ENCODE results near the gene OR1N2. TPM values are rescaled to one million over a fixed set of nuclear protein-coding genes. Genes with fewer than 3 reads are reported as not detected.
"Not testable (repeated sequence)": the region's sequence is repeated elsewhere in the genome, so short reads cannot be mapped to it uniquely, and the experiment has no call there.

The OR1N2 gene
- total and polyA plus RNA-seq, 8 donors, result not detected

- no peaks in the 10 kb centered on the region for H3K27me3 ChIP-seq
- no peak overlapping the region for H3K27ac ChIP-seq
- intact Hi-C loops (cut with DNase I), result no loop called here
- H3K4me3 ChIP-seq, result no peak overlapping the region
- no peak for TF ChIP-seq CTCF (IDR thresholded peaks at IDR 0.05)
- peaks cover 0 to 4% of the 10 kb centered on the region in 2 donors for H3K9me3 ChIP-seq
- no peaks in the 10 kb centered on the region for H3K36me3 ChIP-seq
- DNase-seq, result no peak
- no peaks in the 10 kb centered on the region for H3K4me1 ChIP-seq
- ATAC-seq, result no peak
Measured at GRCh38 chr9:122567901-122568300, 15.0 kb downstream of the OR1N2 start.

DNA sequence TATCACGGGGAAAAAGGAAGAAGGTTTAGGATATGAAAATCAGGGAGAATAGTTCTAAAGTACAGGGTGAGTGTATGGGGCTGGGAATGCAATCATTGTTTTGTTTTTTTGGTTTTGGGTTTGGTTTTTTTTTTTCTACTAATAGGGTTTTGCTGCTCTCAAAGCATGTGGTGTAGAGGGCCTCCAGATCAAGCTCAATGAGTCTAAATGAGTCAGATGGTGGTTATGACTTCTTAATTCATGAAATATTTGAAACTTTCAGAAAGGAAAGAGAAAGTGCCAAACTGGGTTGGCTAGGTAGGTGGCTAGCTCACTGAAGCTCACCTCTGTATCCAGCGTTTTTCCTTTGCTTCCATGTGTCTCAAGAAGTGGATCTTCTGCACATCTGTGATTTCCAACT lies 19.5 kb downstream of the OR1N2 start:
- Histone ChIP-seq H3K27me3 (no peaks in the 10 kb centered on the region), H3K9me3 (peaks cover 0 to 5% of the 10 kb centered on the region in 2 donors), H3K4me1 (no peaks in the 10 kb centered on the region), H3K36me3 (no peaks in the 10 kb centered on the region), H3K27ac (no peak overlapping the region), H3K4me3 (no peak overlapping the region)
- intact Hi-C loops (cut with DNase I), result no loop called here
- ATAC-seq, result no peak
- DNase-seq, result no peak
- TF ChIP-seq CTCF (IDR thresholded peaks at IDR 0.05), result no peak

DNA sequence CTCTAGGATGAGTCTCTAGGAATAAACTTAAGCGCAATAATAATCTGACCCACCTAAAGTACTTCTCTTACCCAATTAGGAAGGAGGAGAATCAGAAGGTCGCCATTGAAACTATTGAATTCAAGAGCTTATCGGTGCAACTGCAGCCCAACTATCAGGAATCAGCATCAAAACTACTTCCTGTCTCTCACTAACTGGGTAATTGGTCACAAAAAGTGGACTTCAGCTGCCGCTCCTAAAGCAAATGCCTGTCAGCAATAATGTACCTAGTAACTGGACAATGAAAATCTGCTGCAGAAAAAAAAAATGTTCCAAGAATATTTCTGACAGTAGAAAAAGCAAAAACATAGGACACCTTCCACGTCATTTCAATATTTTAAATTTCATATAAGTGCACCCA lies 27.0 kb downstream of the OR1N2 start:
- H3K4me3 ChIP-seq, result no peak overlapping the region
- no peaks in the 10 kb centered on the region for H3K27me3 ChIP-seq
- H3K27ac ChIP-seq, result no peak overlapping the region
- H3K36me3 ChIP-seq, result no peaks in the 10 kb centered on the region
- intact Hi-C loops (cut with DNase I), result loop anchor here in 1 of 2 donors (10.0 kb wide), 1 partner anchor 55 kb away; the partner anchor contains the start of gene OR1N1
- DNase-seq (no peak), ATAC-seq (no peak)
- H3K9me3 ChIP-seq, result peaks cover 0 to 5% of the 10 kb centered on the region in 2 donors
- TF ChIP-seq CTCF (IDR thresholded peaks at IDR 0.05), result no peak
- no peaks in the 10 kb centered on the region for H3K4me1 ChIP-seq

- intact Hi-C loops (cut with DNase I), result loop anchor here in 1 of 2 donors (10.0 kb wide), 1 partner anchor 56 kb away; the partner anchor contains the start of gene OR1N1
- no peak for TF ChIP-seq CTCF (IDR thresholded peaks at IDR 0.05)
- DNase-seq (no peak), ATAC-seq (no peak)
- no peak overlapping the region for H3K4me3 ChIP-seq
- H3K27me3 ChIP-seq, result no peaks in the 10 kb centered on the region
- no peak overlapping the region for H3K27ac ChIP-seq
- H3K4me1 ChIP-seq, result no peaks in the 10 kb centered on the region
- H3K9me3 ChIP-seq, result peaks cover 0 to 5% of the 10 kb centered on the region in 2 donors
- no peaks in the 10 kb centered on the region for H3K36me3 ChIP-seq
Measured at GRCh38 chr9:122580360-122580759, 27.4 kb downstream of the OR1N2 start.

- not testable (repeated sequence) for H3K36me3 ChIP-seq, H3K4me3 ChIP-seq, H3K4me1 ChIP-seq, DNase-seq, H3K27ac ChIP-seq, ATAC-seq, H3K9me3 ChIP-seq, H3K27me3 ChIP-seq
- intact Hi-C loops (cut with DNase I), result loop anchor here in 1 of 2 donors (10.0 kb wide), 1 partner anchor 58 kb away; the partner anchor contains the start of gene OR1N1
Measured at GRCh38 chr9:122583284-122583683, 30.4 kb downstream of the OR1N2 start, which contains the start of gene OR1L8. Gene OR1L8, minus strand, starts transcription at chr9:122583384. Its CDS starts 14,907 bp downstream, at chr9:122568477.

Other genes with a start within 250 kb of the OR1N2 start
- 10 to 100 TPM; 12.9 to 16.3 TPM for gene PTGS1, start 182.1 kb upstream of the OR1N2 start, total RNA-seq
- 1 to 10 TPM; 3.8 to 5.4 (median 4.3) TPM for gene PTGS1, start 182.1 kb upstream of the OR1N2 start, polyA plus RNA-seq (ENCODE audit: insufficient read length in 6 of 6)
- gene OR1J1, start 75.2 kb upstream of the OR1N2 start, total RNA-seq, result not detected
- gene OR1J1, start 75.2 kb upstream of the OR1N2 start, polyA plus RNA-seq (ENCODE audit: insufficient read length in 6 of 6), result not detected
- gene OR1J2, start 42.3 kb upstream of the OR1N2 start, total RNA-seq, result not detected
- not detected for gene OR1J2, start 42.3 kb upstream of the OR1N2 start, polyA plus RNA-seq (ENCODE audit: insufficient read length in 6 of 6)
- gene OR1J4, start 34.0 kb upstream of the OR1N2 start, total RNA-seq, result not detected
- not detected for gene OR1J4, start 34.0 kb upstream of the OR1N2 start, polyA plus RNA-seq (ENCODE audit: insufficient read length in 6 of 6)
- not detected for gene OR1N1, start 25.8 kb upstream of the OR1N2 start, total RNA-seq
- gene OR1N1, start 25.8 kb upstream of the OR1N2 start, polyA plus RNA-seq (ENCODE audit: insufficient read length in 6 of 6), result not detected
- gene OR1L8, start 30.3 kb downstream of the OR1N2 start, total RNA-seq, result not detected
- under 1 TPM; 0.10 to 0.52 (median 0.37) TPM for gene OR1L8, start 30.3 kb downstream of the OR1N2 start, polyA plus RNA-seq (ENCODE audit: insufficient read length in 6 of 6)
- not detected for gene OR1Q1, start 61.6 kb downstream of the OR1N2 start, total RNA-seq
- gene OR1Q1, start 61.6 kb downstream of the OR1N2 start, polyA plus RNA-seq (ENCODE audit: insufficient read length in 6 of 6), result under 1 TPM in 1 of 6 donors, not detected in 5; 0.21 TPM
- gene OR1B1, start 104.5 kb downstream of the OR1N2 start, total RNA-seq, result under 1 TPM in 1 of 2 donors, not detected in 1; 0.29 TPM
- gene OR1B1, start 104.5 kb downstream of the OR1N2 start, polyA plus RNA-seq (ENCODE audit: insufficient read length in 6 of 6), result under 1 TPM in 1 of 6 donors, not detected in 5; 0.20 TPM
- gene OR1L1, start 108.6 kb downstream of the OR1N2 start, total RNA-seq, result not detected
- gene OR1L1, start 108.6 kb downstream of the OR1N2 start, polyA plus RNA-seq (ENCODE audit: insufficient read length in 6 of 6), result not detected
- not detected for gene OR1L3, start 122.0 kb downstream of the OR1N2 start, total RNA-seq
- not detected for gene OR1L3, start 122.0 kb downstream of the OR1N2 start, polyA plus RNA-seq (ENCODE audit: insufficient read length in 6 of 6)
- not detected for gene OR1L4, start 170.9 kb downstream of the OR1N2 start, total RNA-seq
- not detected for gene OR1L4, start 170.9 kb downstream of the OR1N2 start, polyA plus RNA-seq (ENCODE audit: insufficient read length in 6 of 6)
- gene OR1L6, start 189.2 kb downstream of the OR1N2 start, total RNA-seq, result not detected
- gene OR1L6, start 189.2 kb downstream of the OR1N2 start, polyA plus RNA-seq (ENCODE audit: insufficient read length in 6 of 6), result not detected
- not detected for gene OR5C1, start 235.8 kb downstream of the OR1N2 start, total RNA-seq
- not detected for gene OR5C1, start 235.8 kb downstream of the OR1N2 start, polyA plus RNA-seq (ENCODE audit: insufficient read length in 6 of 6)
- not detected for gene OR1K1, start 247.0 kb downstream of the OR1N2 start, total RNA-seq
- gene OR1K1, start 247.0 kb downstream of the OR1N2 start, polyA plus RNA-seq (ENCODE audit: insufficient read length in 6 of 6), result not detected